ENCODE data around the gene HIP1. TPM values are rescaled to one million over a fixed set of nuclear protein-coding genes. Genes with fewer than 3 reads are reported as not detected.

Gene HIP1
- total and polyA plus RNA-seq, 7 experiments from 2014 or later, result 0.78 to 14.6 (median 1.7) TPM; not detected in 1

- Histone ChIP-seq H3K27me3 (ENCODE audit: control insufficient read depth in 2 of 2, insufficient read depth in 2 of 2, low read length in 2 of 2) (no peaks in the 10 kb centered on the region), H3K36me3 (ENCODE audit: control insufficient read depth in 2 of 3, insufficient read depth in 3 of 3, low read length in 3 of 3) (no peaks in the 10 kb centered on the region), H3K9me3 (ENCODE audit: control insufficient read depth in 2 of 3, low read length in 3 of 3) (no peaks in the 10 kb centered on the region), H3K4me1 (ENCODE audit: control insufficient read depth in 2 of 2, insufficient read depth in 2 of 2, low read length in 2 of 2) (no peaks in the 10 kb centered on the region), H3K27ac (ENCODE audit: low read depth, low read length) (no peak overlapping the region), H3K4me3 (ENCODE audit: low read length) (no peak overlapping the region)
- DNase-seq (no peak), ATAC-seq (no peak)
- H3K4me1 Mint-ChIP-seq, result no peaks in the 10 kb centered on the region
- POLR2A ChIA-PET, result no interaction called here
- no peaks in the 10 kb centered on the region for H3K27me3 Mint-ChIP-seq
- CTCF ChIA-PET, result no interaction called here
- H3K4me3 Mint-ChIP-seq, result no peak overlapping the region
- H3K36me3 Mint-ChIP-seq, result no peaks in the 10 kb centered on the region
- intact Hi-C loops (cut with micrococcal nuclease), result loop anchor here in 1 of 2 donors (10.0 kb wide), 1 partner anchor 195 kb away; no protein-coding TSS in a partner anchor
- H3K27ac Mint-ChIP-seq, result no peak overlapping the region
- peaks cover 0 to 2% (median 0%) of the 10 kb centered on the region in 11 donors for H3K9me3 Mint-ChIP-seq
Measured at GRCh38 chr7:75649462-75649861, 89.3 kb downstream of the HIP1 start.

- no peaks in the 10 kb centered on the region for H3K36me3 Mint-ChIP-seq
- H3K27ac ChIP-seq (ENCODE audit: low read depth, low read length), result no peak overlapping the region
- H3K4me3 Mint-ChIP-seq, result no peak overlapping the region
- peak overlapping the region in 1 of 9 donors; percentile 21 for H3K27ac Mint-ChIP-seq
- POLR2A ChIA-PET, result no interaction called here
- H3K9me3 Mint-ChIP-seq, result peaks cover 0 to 2% (median 0%) of the 10 kb centered on the region in 11 donors
- CTCF ChIA-PET, result interaction anchor here (1.0 kb wide), 1 partner anchor 24 kb away, joined by 4 read pairs; no protein-coding TSS in a partner anchor
- no peaks in the 10 kb centered on the region for H3K4me1 Mint-ChIP-seq
- DNase-seq (no peak), ATAC-seq (no peak)
- no peaks in the 10 kb centered on the region for H3K4me1 ChIP-seq (ENCODE audit: control insufficient read depth in 2 of 2, insufficient read depth in 2 of 2, low read length in 2 of 2)
- no peak overlapping the region for H3K4me3 ChIP-seq (ENCODE audit: low read length)
- H3K27me3 Mint-ChIP-seq, result no peaks in the 10 kb centered on the region
- no peaks in the 10 kb centered on the region for H3K27me3 ChIP-seq (ENCODE audit: control insufficient read depth in 2 of 2, insufficient read depth in 2 of 2, low read length in 2 of 2)
- no peaks in the 10 kb centered on the region for H3K36me3 ChIP-seq (ENCODE audit: control insufficient read depth in 2 of 3, insufficient read depth in 3 of 3, low read length in 3 of 3)
- H3K9me3 ChIP-seq (ENCODE audit: control insufficient read depth in 2 of 3, low read length in 3 of 3), result peaks cover 0 to 3% (median 0%) of the 10 kb centered on the region in 3 experiments
- intact Hi-C loops (cut with micrococcal nuclease), result loop anchor here in 1 of 2 donors (10.0 kb wide), 1 partner anchor 193 kb away; no protein-coding TSS in a partner anchor
Measured at GRCh38 chr7:75647709-75648438, 90.9 kb downstream of the HIP1 start.

- no peak for DNase-seq
- Histone ChIP-seq H3K4me1 (ENCODE audit: control insufficient read depth in 2 of 2, insufficient read depth in 2 of 2, low read length in 2 of 2) (no peaks in the 10 kb centered on the region), H3K27me3 (ENCODE audit: control insufficient read depth in 2 of 2, insufficient read depth in 2 of 2, low read length in 2 of 2) (no peaks in the 10 kb centered on the region), H3K36me3 (ENCODE audit: control insufficient read depth in 2 of 3, insufficient read depth in 3 of 3, low read length in 3 of 3) (no peaks in the 10 kb centered on the region), H3K9me3 (ENCODE audit: control insufficient read depth in 2 of 3, low read length in 3 of 3) (peaks cover 0 to 3% (median 0%) of the 10 kb centered on the region in 3 experiments), H3K4me3 (ENCODE audit: low read length) (no peak overlapping the region), H3K27ac (ENCODE audit: low read depth, low read length) (no peak overlapping the region)
- intact Hi-C loops (cut with micrococcal nuclease), result loop anchor here in 1 of 2 donors (10.0 kb wide), 1 partner anchor 192 kb away; no protein-coding TSS in a partner anchor
- Mint-ChIP-seq H3K4me1 (peaks cover 0 to 4% (median 0%) of the 10 kb centered on the region in 7 donors), H3K9me3 (peaks cover 0 to 5% (median 0%) of the 10 kb centered on the region in 11 donors), H3K27ac (no peak overlapping the region), H3K36me3 (no peaks in the 10 kb centered on the region), H3K4me3 (no peak overlapping the region), H3K27me3 (peaks cover 0 to 5% (median 0%) of the 10 kb centered on the region in 5 donors)
- ChIA-PET CTCF (no interaction called here), POLR2A (no interaction called here)
- no peak for ATAC-seq
Measured at GRCh38 chr7:75646571-75647102, 92.1 kb downstream of the HIP1 start.

- Histone ChIP-seq H3K27ac (ENCODE audit: low read depth, low read length) (no peak overlapping the region), H3K36me3 (ENCODE audit: control insufficient read depth in 2 of 3, insufficient read depth in 3 of 3, low read length in 3 of 3) (no peaks in the 10 kb centered on the region), H3K9me3 (ENCODE audit: control insufficient read depth in 2 of 3, low read length in 3 of 3) (peaks cover 0 to 3% (median 0%) of the 10 kb centered on the region in 3 experiments), H3K27me3 (ENCODE audit: control insufficient read depth in 2 of 2, insufficient read depth in 2 of 2, low read length in 2 of 2) (no peaks in the 10 kb centered on the region), H3K4me3 (ENCODE audit: low read length) (no peak overlapping the region), H3K4me1 (ENCODE audit: control insufficient read depth in 2 of 2, insufficient read depth in 2 of 2, low read length in 2 of 2) (no peaks in the 10 kb centered on the region)
- ATAC-seq, result no peak
- peaks cover 0 to 5% (median 0%) of the 10 kb centered on the region in 11 donors for H3K9me3 Mint-ChIP-seq
- ChIA-PET CTCF (interaction anchor here (0.6 kb wide), 1 partner anchor 646 kb away, joined by 3 read pairs; no protein-coding TSS in a partner anchor), POLR2A (no interaction called here)
- intact Hi-C loops (cut with micrococcal nuclease), result loop anchor here in 1 of 2 donors (10.0 kb wide), 1 partner anchor 191 kb away; no protein-coding TSS in a partner anchor
- H3K27me3 Mint-ChIP-seq, result peaks cover 0 to 8% (median 0%) of the 10 kb centered on the region in 5 donors
- no peaks in the 10 kb centered on the region for H3K36me3 Mint-ChIP-seq
- no peak overlapping the region for H3K27ac Mint-ChIP-seq
- H3K4me3 Mint-ChIP-seq, result no peak overlapping the region
- H3K4me1 Mint-ChIP-seq, result peaks cover 0 to 4% (median 2%) of the 10 kb centered on the region in 7 donors
- no peak for DNase-seq
Measured at GRCh38 chr7:75645570-75645969, 93.2 kb downstream of the HIP1 start.

GRCh38 chr7:75644589-75644988 lies 94.2 kb downstream of the HIP1 start:
- H3K27me3 ChIP-seq (ENCODE audit: control insufficient read depth in 2 of 2, insufficient read depth in 2 of 2, low read length in 2 of 2), result no peaks in the 10 kb centered on the region
- no peak overlapping the region for H3K27ac ChIP-seq (ENCODE audit: low read depth, low read length)
- peaks cover 5% of the 10 kb centered on the region in 2 donors for H3K4me1 ChIP-seq (ENCODE audit: control insufficient read depth in 2 of 2, insufficient read depth in 2 of 2, low read length in 2 of 2)
- Mint-ChIP-seq H3K4me1 (peaks cover 5 to 10% (median 7%) of the 10 kb centered on the region in 7 donors), H3K27me3 (peaks cover 0 to 14% (median 0%) of the 10 kb centered on the region in 5 donors), H3K36me3 (no peaks in the 10 kb centered on the region), H3K27ac (no peak overlapping the region), H3K4me3 (no peak overlapping the region), H3K9me3 (peaks cover 0 to 5% (median 0%) of the 10 kb centered on the region in 11 donors)
- H3K36me3 ChIP-seq (ENCODE audit: control insufficient read depth in 2 of 3, insufficient read depth in 3 of 3, low read length in 3 of 3), result no peaks in the 10 kb centered on the region
- no peak overlapping the region for H3K4me3 ChIP-seq (ENCODE audit: low read length)
- CTCF ChIA-PET, result no interaction called here
- H3K9me3 ChIP-seq (ENCODE audit: control insufficient read depth in 2 of 3, low read length in 3 of 3), result peaks cover 0 to 3% (median 0%) of the 10 kb centered on the region in 3 experiments
- intact Hi-C loops (cut with micrococcal nuclease), result loop anchor here (5.0 to 10.0 kb wide), 2 partner anchors 117 to 190 kb away; no protein-coding TSS in a partner anchor
- DNase-seq (no peak), ATAC-seq (no peak)
- POLR2A ChIA-PET, result no interaction called here

- H3K36me3 Mint-ChIP-seq, result no peaks in the 10 kb centered on the region
- peaks cover 0 to 3% (median 0%) of the 10 kb centered on the region in 3 experiments for H3K9me3 ChIP-seq (ENCODE audit: control insufficient read depth in 2 of 3, low read length in 3 of 3)
- DNase-seq, result peak; percentile 41 to 73 (median 64)
- peaks cover 0 to 23% (median 0%) of the 10 kb centered on the region in 5 donors for H3K27me3 Mint-ChIP-seq
- H3K27ac Mint-ChIP-seq, result peak overlapping the region in 5 of 9 donors; percentile 15 to 75 (median 56)
- H3K27me3 ChIP-seq (ENCODE audit: control insufficient read depth in 2 of 2, insufficient read depth in 2 of 2, low read length in 2 of 2), result no peaks in the 10 kb centered on the region
- H3K4me3 ChIP-seq (ENCODE audit: low read length), result no peak overlapping the region
- POLR2A ChIA-PET, result no interaction called here
- H3K4me1 Mint-ChIP-seq, result peaks cover 6 to 18% (median 11%) of the 10 kb centered on the region in 7 donors
- intact Hi-C loops (cut with micrococcal nuclease), result loop anchor here (5.0 to 10.0 kb wide), 2 partner anchors 116 to 188 kb away; no protein-coding TSS in a partner anchor
- peak; percentile 96 for ATAC-seq
- H3K4me3 Mint-ChIP-seq, result peak overlapping the region in 3 of 10 donors; percentile 25 to 31 (median 29)
- H3K27ac ChIP-seq (ENCODE audit: low read depth, low read length), result no peak overlapping the region
- H3K36me3 ChIP-seq (ENCODE audit: control insufficient read depth in 2 of 3, insufficient read depth in 3 of 3, low read length in 3 of 3), result no peaks in the 10 kb centered on the region
- H3K4me1 ChIP-seq (ENCODE audit: control insufficient read depth in 2 of 2, insufficient read depth in 2 of 2, low read length in 2 of 2), result peaks cover 8 to 9% of the 10 kb centered on the region in 2 donors
- H3K9me3 Mint-ChIP-seq, result peaks cover 0 to 5% (median 0%) of the 10 kb centered on the region in 11 donors
- CTCF ChIA-PET, result no interaction called here
Measured at GRCh38 chr7:75642810-75643486, 95.8 kb downstream of the HIP1 start.

All from naive thymus-derived CD4-positive, alpha-beta T cell (primary cell).